ENCODE measurements around the gene AVEN.
A peak's percentile ranks its signal among the peaks of the same experiment; 100 is the strongest.

The AVEN gene

DNA sequence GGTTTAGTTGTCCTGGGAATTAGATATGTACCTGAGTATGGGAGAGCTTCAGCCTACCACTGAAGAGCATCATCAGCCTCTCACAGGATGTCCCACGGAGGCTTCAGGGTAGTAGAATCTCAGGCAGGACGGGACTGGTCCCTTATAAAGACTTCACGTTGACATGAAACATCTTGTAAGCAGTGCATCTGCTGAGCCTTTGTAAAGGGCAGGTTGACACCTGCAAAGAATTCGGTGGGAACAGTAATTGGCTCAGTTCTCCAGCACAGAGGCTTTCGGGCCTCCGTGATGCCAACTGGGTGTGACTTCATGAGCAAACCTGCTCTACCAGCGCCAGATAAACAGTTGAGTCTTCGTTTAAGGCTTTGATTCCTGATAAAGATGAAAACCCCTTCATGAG, 26.9 kb upstream of the AVEN start:
- Histone ChIP-seq H3K4me3 (no peak overlapping the region), H3K27ac (no peak overlapping the region)
- DNase-seq (ENCODE audit: low spot score): no peak
- TF ChIP-seq, protein P1, sequence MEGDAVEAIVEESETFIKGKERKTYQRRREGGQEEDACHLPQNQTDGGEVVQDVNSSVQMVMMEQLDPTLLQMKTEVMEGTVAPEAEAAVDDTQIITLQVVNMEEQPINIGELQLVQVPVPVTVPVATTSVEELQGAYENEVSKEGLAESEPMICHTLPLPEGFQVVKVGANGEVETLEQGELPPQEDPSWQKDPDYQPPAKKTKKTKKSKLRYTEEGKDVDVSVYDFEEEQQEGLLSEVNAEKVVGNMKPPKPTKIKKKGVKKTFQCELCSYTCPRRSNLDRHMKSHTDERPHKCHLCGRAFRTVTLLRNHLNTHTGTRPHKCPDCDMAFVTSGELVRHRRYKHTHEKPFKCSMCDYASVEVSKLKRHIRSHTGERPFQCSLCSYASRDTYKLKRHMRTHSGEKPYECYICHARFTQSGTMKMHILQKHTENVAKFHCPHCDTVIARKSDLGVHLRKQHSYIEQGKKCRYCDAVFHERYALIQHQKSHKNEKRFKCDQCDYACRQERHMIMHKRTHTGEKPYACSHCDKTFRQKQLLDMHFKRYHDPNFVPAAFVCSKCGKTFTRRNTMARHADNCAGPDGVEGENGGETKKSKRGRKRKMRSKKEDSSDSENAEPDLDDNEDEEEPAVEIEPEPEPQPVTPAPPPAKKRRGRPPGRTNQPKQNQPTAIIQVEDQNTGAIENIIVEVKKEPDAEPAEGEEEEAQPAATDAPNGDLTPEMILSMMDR (IDR thresholded peaks at IDR 0.05): no peak

DNA sequence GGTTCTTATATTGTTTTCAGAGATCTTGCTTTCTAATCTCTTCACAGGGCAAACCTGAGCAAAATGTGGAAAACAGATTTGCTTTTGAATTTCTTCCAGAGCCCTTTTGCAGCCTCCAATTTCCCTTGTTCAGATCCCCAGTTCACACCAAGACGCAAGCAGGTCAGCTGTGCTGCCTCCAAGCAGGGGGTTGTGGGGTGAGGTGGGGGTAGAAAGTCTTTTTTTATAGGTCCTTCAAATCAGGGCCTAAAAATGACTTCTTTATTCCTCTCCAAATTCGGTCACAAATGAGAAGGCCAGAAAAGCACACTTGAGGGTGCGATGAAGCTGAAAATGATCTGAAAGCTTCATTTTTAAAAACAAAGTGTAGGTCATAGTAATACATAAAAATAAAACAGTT, 26.3 kb upstream of the AVEN start:
- TF ChIP-seq, protein P1 (IDR thresholded peaks at IDR 0.05): no peak
- DNase-seq (ENCODE audit: low spot score): no peak
- no peak overlapping the region for H3K27ac ChIP-seq
- no peak overlapping the region for H3K4me3 ChIP-seq

DNA sequence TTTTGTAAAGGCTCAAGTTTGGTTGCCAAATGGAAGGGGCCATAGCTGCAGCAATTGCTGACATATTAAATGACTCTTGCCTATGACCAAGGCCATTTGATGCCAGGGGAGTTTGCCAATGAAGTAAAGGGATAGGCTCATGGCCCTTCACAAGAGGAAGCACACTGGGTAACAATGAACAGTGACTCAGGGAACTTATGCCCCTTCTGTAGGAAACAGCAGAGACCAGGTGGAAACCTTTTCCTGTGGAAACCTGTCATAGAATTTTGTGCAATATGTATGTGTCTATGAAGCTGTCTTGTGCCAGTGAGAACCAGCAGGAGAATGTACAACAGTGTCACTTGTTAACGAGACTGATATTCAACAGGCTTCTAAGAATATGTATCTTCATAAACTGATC, 25.4 kb upstream of the AVEN start:
- no peak for DNase-seq (ENCODE audit: low spot score)
- Histone ChIP-seq H3K4me3 (no peak overlapping the region), H3K27ac (no peak overlapping the region)
- TF ChIP-seq, protein P1 (IDR thresholded peaks at IDR 0.05): no peak

DNA sequence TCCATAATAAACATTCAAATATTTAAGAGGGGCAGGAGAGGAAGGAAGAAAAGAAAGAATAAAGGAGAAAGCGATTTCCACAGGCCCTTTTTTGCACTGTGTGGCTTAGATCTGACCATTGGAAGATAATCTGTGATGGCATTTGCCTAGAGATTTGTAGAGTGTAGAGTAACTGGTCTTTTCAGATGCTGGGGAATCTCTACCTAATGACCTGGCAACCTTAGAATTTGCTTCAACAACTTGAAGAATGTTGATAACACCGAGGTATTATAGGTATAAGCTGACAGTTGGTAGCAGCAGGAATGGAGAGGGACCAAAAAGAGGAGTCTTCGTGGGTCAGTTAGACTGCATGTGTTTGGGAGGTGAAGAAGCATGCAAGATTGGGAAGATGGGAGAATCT, 20.9 kb upstream of the AVEN start:
- no peak overlapping the region for H3K27ac ChIP-seq
- H3K4me3 ChIP-seq: no peak overlapping the region
- DNase-seq (ENCODE audit: low spot score): no peak
- TF ChIP-seq, protein P1 (IDR thresholded peaks at IDR 0.05): no peak

DNA sequence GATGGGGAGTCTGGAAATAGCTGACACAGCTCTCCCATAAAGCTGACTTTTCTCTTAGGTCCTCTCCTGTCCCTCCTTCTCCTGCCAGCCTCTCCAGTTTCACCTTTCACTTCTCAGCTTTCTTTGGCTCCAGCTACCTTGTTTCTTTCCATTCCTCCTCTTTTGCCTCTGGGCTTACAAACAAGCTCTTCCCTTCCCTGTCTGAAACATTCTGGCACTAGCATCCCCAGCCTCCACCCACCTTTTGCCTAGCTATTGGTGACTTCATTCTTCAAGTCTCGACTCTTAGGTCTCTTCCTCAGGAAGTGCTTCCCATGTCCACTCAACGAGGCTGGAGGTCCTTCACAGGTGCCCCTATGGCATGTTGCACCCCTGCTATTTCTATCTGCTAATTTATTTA, 20.5 kb upstream of the AVEN start:
- H3K27ac ChIP-seq: no peak overlapping the region
- TF ChIP-seq, protein P1 (IDR thresholded peaks at IDR 0.05): no peak
- H3K4me3 ChIP-seq: no peak overlapping the region
- no peak for DNase-seq (ENCODE audit: low spot score)

DNA sequence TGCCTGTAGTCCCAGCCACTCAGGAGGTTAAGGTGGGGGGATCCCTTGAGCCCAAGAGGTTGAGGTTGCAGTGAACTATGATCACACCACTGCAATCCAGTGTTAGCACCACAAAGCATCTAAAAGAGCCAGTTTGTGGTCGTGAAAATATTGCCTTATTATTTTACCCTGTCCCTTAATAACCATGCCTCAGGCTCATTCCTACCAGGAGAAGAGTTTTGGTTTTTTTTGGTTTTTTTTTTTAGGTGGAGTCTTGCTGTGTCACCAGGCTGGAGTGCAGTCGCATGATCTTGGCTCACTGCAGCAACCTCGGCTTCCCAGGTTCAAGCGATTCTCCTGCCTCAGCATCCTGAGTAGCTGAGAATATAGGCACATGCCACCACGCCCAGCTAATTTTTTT, 17.9 kb upstream of the AVEN start:
- TF ChIP-seq, protein P1 (IDR thresholded peaks at IDR 0.05): no peak
- Histone ChIP-seq H3K27ac (peak overlapping the region; percentile 72 to 88), H3K4me3 (no peak overlapping the region)
- no peak for DNase-seq (ENCODE audit: low spot score)

DNA sequence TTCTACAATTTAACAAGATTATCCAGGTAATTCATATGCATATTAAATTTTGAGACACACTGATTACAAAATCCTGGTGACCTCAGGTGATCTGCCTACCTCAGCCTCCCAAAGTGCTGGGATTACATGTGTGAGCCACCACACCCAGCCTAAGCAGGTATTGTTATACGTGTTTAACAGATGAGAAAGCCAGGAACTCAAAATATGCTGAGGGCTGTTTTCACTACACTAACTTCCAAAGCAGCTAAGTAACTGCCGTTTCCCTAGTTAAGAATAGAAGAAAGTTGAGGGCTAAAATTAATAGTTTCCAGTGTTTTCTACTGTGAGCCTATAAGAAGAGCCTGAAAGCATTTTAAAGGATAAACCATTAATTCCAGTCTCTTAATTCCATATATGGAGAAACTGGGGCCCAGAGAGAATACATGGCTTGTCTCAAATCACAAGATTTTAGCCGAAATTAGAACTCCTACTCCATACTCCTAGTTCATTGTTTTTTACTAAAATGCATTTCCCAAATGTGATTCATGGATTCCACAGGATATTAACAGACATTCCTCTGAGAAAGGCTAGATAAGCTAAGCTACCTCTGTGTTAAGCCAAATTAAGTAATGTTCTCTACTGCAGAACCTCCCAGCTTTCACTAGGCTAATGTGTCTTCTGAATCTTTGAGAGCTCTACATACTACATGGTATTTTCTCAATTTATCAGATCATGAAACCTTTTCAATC, 17.0 kb upstream of the AVEN start:
- TF ChIP-seq, protein P1 (IDR thresholded peaks at IDR 0.05): no peak
- Histone ChIP-seq H3K4me3 (no peak overlapping the region), H3K27ac (peak overlapping the region; percentile 72 to 88)
- no peak for DNase-seq (ENCODE audit: low spot score)
